Loucy (cell line): ENCODE data around the gene ROR1.

Experiments
- CTCF ChIP-seq: fragments of 200-600 bp; sonication (generic); conservative IDR thresholded peaks from 2 replicates; pipeline ENCODE4 v1.5.1; 2014; ENCODE audit warnings: mild to moderate bottlenecking, antibody characterized with exemption, low read length
- EZH2phosphoT487 ChIP-seq: fragments of 200-600 bp; IDR thresholded peaks from 2 replicates; pipeline ENCODE4 v1.6.1; 2018; ENCODE audit warnings: antibody characterized with exemption, mild to moderate bottlenecking, moderate library complexity, borderline replicate concordance

- TF ChIP-seq CTCF (no peak), EZH2phosphoT487 (no peak)
These were observed 289.2 kb downstream of the ROR1 start for GRCh38 chr1:64062941-64063581.
